Measurements from ENCODE around the gene SLC22A31.

SLC22A31 gene

GRCh38 chr16:89150090-89150835 is 50.1 kb downstream of the SLC22A31 start:
- H3K27ac ChIP-seq (ENCODE audit: low read depth, low read length) = peak overlapping the region; percentile 2
- H4K91ac ChIP-seq (ENCODE audit: low read depth, low read length) = no peak overlapping the region
- H3K9me3 ChIP-seq (ENCODE audit: insufficient read depth, low read depth, low read length) = no peaks in the 10 kb centered on the region
- peaks cover 15 to 16% of the 10 kb centered on the region in 2 experiments for H3K4me1 ChIP-seq (ENCODE audit: control insufficient read depth in 1 of 2, insufficient read depth in 2 of 2, low read length in 2 of 2)
- no peak overlapping the region for H3K18ac ChIP-seq (ENCODE audit: low read length)
- H2AFZ ChIP-seq (ENCODE audit: insufficient read depth, low read length, poor library complexity) = no peak overlapping the region
- no peak overlapping the region for H3K9ac ChIP-seq (ENCODE audit: low read length)
- H3K36me3 ChIP-seq (ENCODE audit: control insufficient read depth in 1 of 2, insufficient read depth in 2 of 2, low read length in 2 of 2) = peaks cover 18 to 30% of the 10 kb centered on the region in 2 experiments
- H4K12ac ChIP-seq (ENCODE audit: low read depth, low read length) = no peak overlapping the region
- no peak overlapping the region for H2BK120ac ChIP-seq (ENCODE audit: insufficient read depth, low read length, poor library complexity)
- peak in 1 of 2 donors; percentile 33 for DNase-seq
- no CpG with 5 or more reads among the region's 18 CpGs for WGBS (ENCODE audit: extremely low coverage, insufficient coverage, insufficient read length)
- no peak overlapping the region for H2BK5ac ChIP-seq (ENCODE audit: low read depth, low read length, poor library complexity)
- no peak overlapping the region for H3K23ac ChIP-seq (ENCODE audit: low read length)
- H3K4me2 ChIP-seq (ENCODE audit: low read length) = no peak overlapping the region
- no peak overlapping the region for H3K4me3 ChIP-seq (ENCODE audit: low read depth, low read length)
- H3K4ac ChIP-seq (ENCODE audit: low read depth, low read length) = no peak overlapping the region
- H4K8ac ChIP-seq (ENCODE audit: low read depth, low read length) = no peak overlapping the region
- no peaks in the 10 kb centered on the region for H3K79me2 ChIP-seq (ENCODE audit: control insufficient read depth, insufficient read depth, low read length, poor library complexity)
- H2AK5ac ChIP-seq (ENCODE audit: low read length) = no peak overlapping the region
- no peaks in the 10 kb centered on the region for H3K27me3 ChIP-seq (ENCODE audit: insufficient read depth, low read length)
- H2BK12ac ChIP-seq (ENCODE audit: low read length) = no peak overlapping the region
- no peak overlapping the region for H3K14ac ChIP-seq (ENCODE audit: low read length)
- H3K79me1 ChIP-seq (ENCODE audit: low read length) = no peaks in the 10 kb centered on the region

GRCh38 chr16:89149386-89149785 is 51.0 kb downstream of the SLC22A31 start:
- no peak overlapping the region for H3K27ac ChIP-seq (ENCODE audit: low read depth, low read length)
- H3K9me3 ChIP-seq (ENCODE audit: insufficient read depth, low read depth, low read length) = no peaks in the 10 kb centered on the region
- H2AFZ ChIP-seq (ENCODE audit: insufficient read depth, low read length, poor library complexity) = no peak overlapping the region
- no peak overlapping the region for H4K91ac ChIP-seq (ENCODE audit: low read depth, low read length)
- no peaks in the 10 kb centered on the region for H3K27me3 ChIP-seq (ENCODE audit: insufficient read depth, low read length)
- no peaks in the 10 kb centered on the region for H3K79me1 ChIP-seq (ENCODE audit: low read length)
- no peak for DNase-seq
- H2BK5ac ChIP-seq (ENCODE audit: low read depth, low read length, poor library complexity) = no peak overlapping the region
- no peak overlapping the region for H2BK120ac ChIP-seq (ENCODE audit: insufficient read depth, low read length, poor library complexity)
- H3K4me3 ChIP-seq (ENCODE audit: low read depth, low read length) = no peak overlapping the region
- no peak overlapping the region for H2AK5ac ChIP-seq (ENCODE audit: low read length)
- H3K18ac ChIP-seq (ENCODE audit: low read length) = no peak overlapping the region
- H3K9ac ChIP-seq (ENCODE audit: low read length) = no peak overlapping the region
- H3K4me1 ChIP-seq (ENCODE audit: control insufficient read depth in 1 of 2, insufficient read depth in 2 of 2, low read length in 2 of 2) = peaks cover 7 to 8% of the 10 kb centered on the region in 2 experiments
- no peak overlapping the region for H4K12ac ChIP-seq (ENCODE audit: low read depth, low read length)
- no peak overlapping the region for H3K4ac ChIP-seq (ENCODE audit: low read depth, low read length)
- H4K8ac ChIP-seq (ENCODE audit: low read depth, low read length) = no peak overlapping the region
- H3K23ac ChIP-seq (ENCODE audit: low read length) = no peak overlapping the region
- H3K36me3 ChIP-seq (ENCODE audit: control insufficient read depth in 1 of 2, insufficient read depth in 2 of 2, low read length in 2 of 2) = peaks cover 25 to 34% of the 10 kb centered on the region in 2 experiments
- no peak overlapping the region for H3K14ac ChIP-seq (ENCODE audit: low read length)
- WGBS (ENCODE audit: extremely low coverage, insufficient coverage, insufficient read length) = no CpG with 5 or more reads among the region's 9 CpGs
- no peak overlapping the region for H2BK12ac ChIP-seq (ENCODE audit: low read length)
- H3K4me2 ChIP-seq (ENCODE audit: low read length) = no peak overlapping the region
- no peaks in the 10 kb centered on the region for H3K79me2 ChIP-seq (ENCODE audit: control insufficient read depth, insufficient read depth, low read length, poor library complexity)

GRCh38 chr16:89147085-89147817 is 53.1 kb downstream of the SLC22A31 start:
- no peak overlapping the region for H3K23ac ChIP-seq (ENCODE audit: low read length)
- H3K9me3 ChIP-seq (ENCODE audit: insufficient read depth, low read depth, low read length) = peaks cover 2% of the 10 kb centered on the region
- no peak overlapping the region for H3K14ac ChIP-seq (ENCODE audit: low read length)
- no peak overlapping the region for H4K91ac ChIP-seq (ENCODE audit: low read depth, low read length)
- no peaks in the 10 kb centered on the region for H3K27me3 ChIP-seq (ENCODE audit: insufficient read depth, low read length)
- no peak overlapping the region for H3K4me2 ChIP-seq (ENCODE audit: low read length)
- H3K36me3 ChIP-seq (ENCODE audit: control insufficient read depth in 1 of 2, insufficient read depth in 2 of 2, low read length in 2 of 2) = peaks cover 28 to 49% of the 10 kb centered on the region in 2 experiments
- no peak overlapping the region for H3K4me3 ChIP-seq (ENCODE audit: low read depth, low read length)
- H4K8ac ChIP-seq (ENCODE audit: low read depth, low read length) = no peak overlapping the region
- H2BK120ac ChIP-seq (ENCODE audit: insufficient read depth, low read length, poor library complexity) = no peak overlapping the region
- H2BK12ac ChIP-seq (ENCODE audit: low read length) = no peak overlapping the region
- H3K79me1 ChIP-seq (ENCODE audit: low read length) = no peaks in the 10 kb centered on the region
- no peak overlapping the region for H4K12ac ChIP-seq (ENCODE audit: low read depth, low read length)
- no peak overlapping the region for H3K18ac ChIP-seq (ENCODE audit: low read length)
- H3K79me2 ChIP-seq (ENCODE audit: control insufficient read depth, insufficient read depth, low read length, poor library complexity) = no peaks in the 10 kb centered on the region
- H3K4me1 ChIP-seq (ENCODE audit: control insufficient read depth in 1 of 2, insufficient read depth in 2 of 2, low read length in 2 of 2) = no peaks in the 10 kb centered on the region
- H3K4ac ChIP-seq (ENCODE audit: low read depth, low read length) = no peak overlapping the region
- H2AK5ac ChIP-seq (ENCODE audit: low read length) = no peak overlapping the region
- no peak for DNase-seq
- H2BK5ac ChIP-seq (ENCODE audit: low read depth, low read length, poor library complexity) = no peak overlapping the region
- H2AFZ ChIP-seq (ENCODE audit: insufficient read depth, low read length, poor library complexity) = no peak overlapping the region
- no CpG with 5 or more reads among the region's 11 CpGs for WGBS (ENCODE audit: extremely low coverage, insufficient coverage, insufficient read length)
- no peak overlapping the region for H3K27ac ChIP-seq (ENCODE audit: low read depth, low read length)
- H3K9ac ChIP-seq (ENCODE audit: low read length) = no peak overlapping the region

- Histone ChIP-seq H3K4me1 (ENCODE audit: control insufficient read depth in 1 of 2, insufficient read depth in 2 of 2, low read length in 2 of 2) (no peaks in the 10 kb centered on the region), H3K9ac (ENCODE audit: low read length) (no peak overlapping the region), H2BK120ac (ENCODE audit: insufficient read depth, low read length, poor library complexity) (no peak overlapping the region), H3K4me2 (ENCODE audit: low read length) (no peak overlapping the region), H3K14ac (ENCODE audit: low read length) (no peak overlapping the region), H4K8ac (ENCODE audit: low read depth, low read length) (no peak overlapping the region), H3K36me3 (ENCODE audit: control insufficient read depth in 1 of 2, insufficient read depth in 2 of 2, low read length in 2 of 2) (peaks cover 35 to 54% of the 10 kb centered on the region in 2 experiments), H3K79me2 (ENCODE audit: control insufficient read depth, insufficient read depth, low read length, poor library complexity) (no peaks in the 10 kb centered on the region), H4K91ac (ENCODE audit: low read depth, low read length) (no peak overlapping the region), H2AK5ac (ENCODE audit: low read length) (no peak overlapping the region), H2BK12ac (ENCODE audit: low read length) (no peak overlapping the region), H3K4me3 (ENCODE audit: low read depth, low read length) (no peak overlapping the region), H3K9me3 (ENCODE audit: insufficient read depth, low read depth, low read length) (peaks cover 2% of the 10 kb centered on the region), H3K23ac (ENCODE audit: low read length) (no peak overlapping the region), H4K12ac (ENCODE audit: low read depth, low read length) (no peak overlapping the region), H3K27me3 (ENCODE audit: insufficient read depth, low read length) (no peaks in the 10 kb centered on the region), H3K79me1 (ENCODE audit: low read length) (no peaks in the 10 kb centered on the region), H3K18ac (ENCODE audit: low read length) (no peak overlapping the region), H3K27ac (ENCODE audit: low read depth, low read length) (no peak overlapping the region), H3K4ac (ENCODE audit: low read depth, low read length) (no peak overlapping the region), H2BK5ac (ENCODE audit: low read depth, low read length, poor library complexity) (no peak overlapping the region), H2AFZ (ENCODE audit: insufficient read depth, low read length, poor library complexity) (no peak overlapping the region)
- no CpG with 5 or more reads among the region's 21 CpGs for WGBS (ENCODE audit: extremely low coverage, insufficient coverage, insufficient read length)
- DNase-seq = no peak
These were observed 53.9 kb downstream of the SLC22A31 start for GRCh38 chr16:89146211-89147005.

Data from trophoblast cell (in vitro differentiated cells and primary cell).